Lower leg skin (tissue), 4 donors: ENCODE measurements around the gene OR10AD1. TPM values are rescaled to one million over a fixed set of nuclear protein-coding genes. Genes with fewer than 3 reads are reported as not detected.

Experiments
- DNase-seq, 2 donors: peaks; one replicate each; pipeline ENCODE4 v3.0.0-alpha.2; 2019; ENCODE audit warnings: low spot score in 2 of 2
- H3K4me3 ChIP-seq: fragments of 200-600 bp; sonication (generic); 2 replicates; pipeline ENCODE4 v1.5.1; 2017; ENCODE audit warnings: mild to moderate bottlenecking, low read depth; ENCODE audit not compliant: poor library complexity, severe bottlenecking
- CTCF ChIP-seq, 3 donors: fragments of 450-650 bp; IDR thresholded peaks; one replicate each; pipeline ENCODE4 v1.5.1; 2016; ENCODE audit warnings: antibody characterized with exemption in 3 of 3, mild to moderate bottlenecking in 3 of 3, moderate library complexity in 2 of 3
- POLR2A ChIP-seq, 2 donors: fragments of 450-650 bp; IDR thresholded peaks; one replicate each; pipeline ENCODE4 v1.6.1; 2016 to 2017; ENCODE audit warnings: antibody characterized with exemption in 2 of 2, mild to moderate bottlenecking in 1 of 2, moderate library complexity in 1 of 2
- WGBS, 2 donors: methylation state at CpG; one replicate each; pipeline ENCODE4 v1.1.5; 2018; 5-methylcytosine and 5-hydroxymethylcytosine counted together
- intact Hi-C: fragments of 100-400 bp; cut with DNase I; formaldehyde crosslinking; loops from one replicate; pipeline ENCODE4 v1.15.0; 2023; ENCODE audit warnings: low total_unique reads
- total RNA-seq, 4 donors: library from RNA; depleted of rRNA; stranded (reverse); fragments of >200 nt; gene quantifications; one replicate each; pipeline ENCODE4 v1.1.0, GENCODE V29; 2016

The OR10AD1 gene
- total RNA-seq, 4 donors from 2014 or later, result not detected

GRCh38 chr12:48182631-48183030 is 20.5 kb downstream of the OR10AD1 start:
- 12 to 14% methylated on average over 7 of the region's 7 CpGs for WGBS, 2 donors
- intact Hi-C loops, result no loop called here
- DNase-seq, result no peak
- TF ChIP-seq CTCF (IDR thresholded peaks at IDR 0.05) (no peak), POLR2A (IDR thresholded peaks at IDR 0.05) (no peak)
- H3K4me3 ChIP-seq, result peak overlapping the region; percentile 16

DNA sequence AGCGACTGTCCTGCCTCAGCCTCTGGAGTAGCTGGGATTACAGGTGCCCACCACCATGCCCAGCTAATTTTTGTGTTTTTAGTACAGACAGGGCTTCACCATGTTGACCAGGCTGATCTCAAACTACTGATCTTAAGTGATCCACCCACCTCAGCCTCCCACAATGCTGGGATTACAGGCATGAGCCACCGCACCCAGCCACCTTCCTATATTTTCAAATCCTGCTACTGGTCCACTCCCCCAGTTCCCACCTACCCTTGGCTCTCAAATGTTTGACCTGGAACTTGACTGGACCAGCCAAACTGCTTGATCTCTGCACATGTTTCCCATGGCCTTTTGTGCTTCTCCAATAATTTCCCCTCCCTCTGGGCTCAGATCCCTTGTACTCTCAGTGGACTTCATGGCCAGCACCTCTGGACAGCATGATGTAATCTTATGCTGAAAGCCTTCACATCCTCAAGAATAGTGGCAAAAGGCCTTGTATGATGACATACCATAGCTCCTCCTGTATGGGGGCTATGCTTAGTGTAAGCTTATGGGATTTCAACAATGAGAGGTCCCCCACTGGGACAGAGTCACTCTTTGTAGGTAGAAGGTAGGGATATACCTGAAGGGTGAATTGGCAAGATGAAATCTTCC is 22.1 kb downstream of the OR10AD1 start:
- intact Hi-C loops, result no loop called here
- DNase-seq, result no peak
- WGBS, 2 donors, result 95 to 96% methylated on average over 2 of the region's 2 CpGs
- TF ChIP-seq POLR2A (IDR thresholded peaks at IDR 0.05), result no peak
- no peak for TF ChIP-seq CTCF (IDR thresholded peaks at IDR 0.05)
- no peak overlapping the region for H3K4me3 ChIP-seq

DNA sequence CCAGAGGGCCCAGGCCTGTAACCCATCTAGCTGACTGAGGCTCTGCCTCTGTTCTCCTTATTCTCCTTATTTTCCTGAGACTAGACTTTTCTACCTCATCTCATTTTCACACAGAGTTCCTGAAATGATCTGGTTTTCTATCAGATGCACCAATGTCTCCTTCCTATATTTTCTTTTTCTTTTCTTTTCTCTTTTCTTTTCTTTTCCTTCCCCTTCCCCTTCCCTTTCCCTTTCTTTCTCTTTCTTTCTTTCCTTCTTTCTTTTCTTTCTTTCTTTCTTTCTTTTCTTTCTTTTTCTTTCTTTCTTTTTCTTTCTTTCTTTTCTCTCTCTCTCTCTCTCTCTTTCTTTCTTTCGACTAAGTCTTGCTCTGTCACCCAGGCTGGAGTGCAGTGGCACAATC is 22.7 kb downstream of the OR10AD1 start:
- TF ChIP-seq POLR2A (IDR thresholded peaks at IDR 0.05) (no peak), CTCF (IDR thresholded peaks at IDR 0.05) (no peak)
- WGBS, 2 donors, result 80 to 91% methylated on average over 1 of the region's 1 CpG
- intact Hi-C loops, result no loop called here
- DNase-seq, result no peak
- H3K4me3 ChIP-seq, result no peak overlapping the region

DNA sequence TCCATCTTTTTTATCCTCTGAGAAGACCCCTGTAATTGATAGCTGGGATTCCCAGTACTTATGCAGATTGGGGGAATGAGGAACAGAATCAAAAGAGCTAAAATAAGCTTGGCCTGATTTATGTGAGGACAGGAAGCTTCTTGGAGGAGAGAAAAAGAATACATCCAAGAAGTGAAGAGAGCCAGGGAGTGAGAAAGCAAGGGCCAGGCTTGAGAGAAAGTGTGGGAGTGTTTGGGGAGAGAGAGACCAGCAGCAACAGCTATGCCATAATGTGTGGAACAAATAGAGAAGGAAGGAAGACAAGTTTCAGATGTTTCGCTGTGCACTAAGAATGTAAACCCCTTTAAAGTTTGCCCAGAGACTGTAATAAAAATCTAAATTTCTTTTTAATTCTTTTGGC is 23.6 kb downstream of the OR10AD1 start:
- intact Hi-C loops, result no loop called here
- no peak for DNase-seq
- no peak overlapping the region for H3K4me3 ChIP-seq
- WGBS, 2 donors, result 93 to 100% methylated on average over 1 of the region's 1 CpG
- TF ChIP-seq POLR2A (IDR thresholded peaks at IDR 0.05) (no peak), CTCF (IDR thresholded peaks at IDR 0.05) (no peak)

- no peak for TF ChIP-seq POLR2A (IDR thresholded peaks at IDR 0.05)
- H3K4me3 ChIP-seq, result no peak overlapping the region
- intact Hi-C loops, result no loop called here
- DNase-seq, result no peak
- WGBS, 2 donors, result 88% methylated on average over 4 of the region's 4 CpGs
These were observed 25.1 kb downstream of the OR10AD1 start for GRCh38 chr12:48177982-48178381.

- no peak overlapping the region for H3K4me3 ChIP-seq
- TF ChIP-seq POLR2A (IDR thresholded peaks at IDR 0.05) (no peak), CTCF (IDR thresholded peaks at IDR 0.05) (no peak)
- intact Hi-C loops, result no loop called here
- no peak for DNase-seq
These were observed 26.7 kb downstream of the OR10AD1 start for GRCh38 chr12:48176417-48176751.
